K562 (cell line): ENCODE measurements around the gene DAPK1. TPM values are rescaled to one million over a fixed set of nuclear protein-coding genes. Genes with fewer than 3 reads are reported as not detected.
A peak's percentile ranks its signal among the peaks of the same experiment; 100 is the strongest.

ENCODE experiments used
- ATAC-seq: fragments of 200-7000 bp; cut with Tn5 transposase; 3 replicates; pipeline ENCODE4 v1.9.1; 2020; ENCODE audit warnings: moderate library complexity
- BruUV-seq: library from RNA; stranded (reverse); fragments of 400-500 nt; replicated peaks from 2 replicates; lab custom pipeline; 2021; lab: Mats Ljungman, UMichigan
- CTCF ChIA-PET: fragments of 300-600 bp; formaldehyde crosslinking; extraction: SDS; loops from one replicate; lab custom pipeline; 2021; ENCODE audit warnings: low intra/inter-chr PET ratio; lab: Yijun Ruan, JAX
- POLR2A ChIA-PET: fragments of 300-600, 350-650 bp; sonication (Branson Sonifier 250); formaldehyde crosslinking; extraction: SDS; loops from one replicate; lab custom pipeline; 2021; ENCODE audit warnings: antibody characterized with exemption, inconsistent platforms; lab: Yijun Ruan, JAX
- DNase-seq, 4 experiments: peaks; one replicate each; pipeline versions ENCODE4 v3.0.0 to v3.0.0-alpha.2; 2011 to 2018; ENCODE audit warnings: low spot score in 3 of 4, mixed read lengths in 3 of 4; ENCODE audit errors: extremely low read depth in 1 of 4
- FAIRE-seq: peaks from 2 replicates; lab custom pipeline; 2011; peaks lifted over from hg19 to GRCh38; lab: Jason Lieb, UNC
- H2AFZ ChIP-seq: 2 replicates; pipeline ENCODE4 v1.6.0; 2011; ENCODE audit warnings: low read depth, low read length, control low read depth, inconsistent platforms
- H3K27ac ChIP-seq: fragments of 200-600 bp; 3 replicates; pipeline ENCODE4 v1.8.0; 2011; ENCODE audit warnings: low read depth, mild to moderate bottlenecking, control low read depth, inconsistent platforms, low read length, moderate library complexity, mixed read lengths; ENCODE audit errors: extremely low read depth
- H3K27me3 ChIP-seq, 2 experiments: fragments of 300-600 bp in 1 of 2; 2 replicates in 1 of 2; 3 replicates in 1 of 2; pipeline versions ENCODE4 v1.6.0 to v1.8.0; 2011; ENCODE audit warnings: inconsistent platforms in 2 of 2, low read length in 2 of 2, mild to moderate bottlenecking in 1 of 2, mixed read lengths in 1 of 2, moderate library complexity in 1 of 2; ENCODE audit not compliant: control insufficient read depth in 2 of 2, insufficient read depth in 2 of 2
- H3K36me3 ChIP-seq: fragments of 300-600 bp; 3 replicates; pipeline ENCODE4 v1.8.0; 2011; ENCODE audit warnings: mild to moderate bottlenecking, low read length, inconsistent platforms; ENCODE audit not compliant: control insufficient read depth, insufficient read depth
- H3K4me1 ChIP-seq, 2 experiments: fragments of 200-600 bp in 1 of 2; replicated peaks in 1 of 2; 2 replicates in 1 of 2; 3 replicates in 1 of 2; pipeline versions ENCODE4 v1.5.1 to v1.8.0; 2011; ENCODE audit warnings: inconsistent platforms in 2 of 2, low read length in 2 of 2, mild to moderate bottlenecking in 1 of 2, mixed read lengths in 1 of 2, moderate library complexity in 1 of 2; ENCODE audit not compliant: control insufficient read depth in 2 of 2, insufficient read depth in 2 of 2
- H3K4me2 ChIP-seq: 2 replicates; pipeline ENCODE4 v1.6.1; 2011; ENCODE audit warnings: low read length, control low read depth, inconsistent platforms, mixed read lengths; ENCODE audit not compliant: insufficient read depth
- H3K4me3 ChIP-seq: fragments of 200-600 bp; sonication (generic), shearing (Covaris generic); 2 replicates; pipeline ENCODE4 v1.5.1; 2016; ENCODE audit warnings: control low read depth, inconsistent platforms
- H3K79me2 ChIP-seq: fragments of 200-600 bp; 3 replicates; pipeline ENCODE4 v1.8.0; 2011; ENCODE audit warnings: low read length, inconsistent platforms; ENCODE audit not compliant: control insufficient read depth, insufficient read depth
- H3K9ac ChIP-seq, 2 experiments: 2 replicates each; pipeline versions ENCODE4 v1.6.0 to v1.6.1; 2011; ENCODE audit warnings: low read depth in 2 of 2, low read length in 2 of 2, control low read depth in 1 of 2, inconsistent platforms in 1 of 2, mild to moderate bottlenecking in 1 of 2, mixed read lengths in 1 of 2; ENCODE audit not compliant: insufficient read depth in 1 of 2
- H3K9me1 ChIP-seq: one replicate; pipeline ENCODE4 v1.6.0; 2011; ENCODE audit warnings: inconsistent platforms, mild to moderate bottlenecking, low read length, moderate library complexity; ENCODE audit not compliant: control insufficient read depth, insufficient read depth
- H3K9me3 ChIP-seq: replicated peaks from 2 replicates; pipeline ENCODE4 v1.5.1; 2011; ENCODE audit warnings: low read depth, low read length, inconsistent platforms; ENCODE audit not compliant: control insufficient read depth, insufficient read depth
- H4K20me1 ChIP-seq: replicated peaks from 2 replicates; pipeline ENCODE4 v1.6.1; 2011; ENCODE audit warnings: low read length, inconsistent platforms, mixed read lengths; ENCODE audit not compliant: control insufficient read depth, insufficient read depth
- ATF6 ChIP-seq: sonication (generic); formaldehyde crosslinking; IDR thresholded peaks from 2 replicates; pipeline ENCODE4 v1.4.0; 2020; ENCODE audit warnings: mild to moderate bottlenecking, missing genetic modification reagents
- BCLAF1 ChIP-seq, 2 experiments: fragments of 450-650 bp in 1 of 2; IDR thresholded peaks; 2 replicates each; pipeline ENCODE4 v1.6.1; 2011 to 2017; ENCODE audit warnings: low read depth in 2 of 2, antibody characterized with exemption in 1 of 2, borderline replicate concordance in 1 of 2, low read length in 1 of 2, mild to moderate bottlenecking in 1 of 2, mixed read lengths in 1 of 2; ENCODE audit not compliant: control insufficient read depth in 1 of 2
- CBX3 ChIP-seq, 2 experiments: IDR thresholded peaks; 1 replicate in 1 of 2; 2 replicates in 1 of 2; pipeline ENCODE4 v1.6.1; 2012; ENCODE audit warnings: inconsistent platforms in 2 of 2, low read length in 2 of 2, borderline replicate concordance in 1 of 2, control low read depth in 1 of 2
- MEF2A ChIP-seq: IDR thresholded peaks from 2 replicates; pipeline ENCODE4 v1.6.1; 2011; ENCODE audit warnings: low read depth, mild to moderate bottlenecking, low read length, moderate library complexity; ENCODE audit not compliant: control insufficient read depth
- MTA2 ChIP-seq: fragments of 450-650 bp; IDR thresholded peaks from 2 replicates; pipeline ENCODE4 v1.6.1; 2016; ENCODE audit warnings: low read depth
- MXD1 ChIP-seq: fragments of 250-450 bp; sonication (Bioruptor Pico); IDR thresholded peaks from 2 replicates; pipeline ENCODE4 v1.8.0; 2021; ENCODE audit warnings: borderline replicate concordance, mild to moderate bottlenecking, moderate library complexity; ENCODE audit not compliant: poor library complexity, severe bottlenecking
- NCOR1 ChIP-seq: fragments of 450-650 bp; IDR thresholded peaks from 2 replicates; pipeline ENCODE4 v1.6.1; 2016; ENCODE audit warnings: mild to moderate bottlenecking, moderate library complexity
- NRF1 ChIP-seq, 2 experiments: fragments of 450-650 bp; IDR thresholded peaks in 1 of 2; conservative IDR thresholded peaks in 1 of 2; 2 replicates each; pipeline ENCODE4 v1.6.1; 2014; ENCODE audit warnings: mild to moderate bottlenecking in 2 of 2
- TFAM ChIP-seq: fragments of 250-450 bp; sonication (Bioruptor Pico); conservative IDR thresholded peaks from 2 replicates; pipeline ENCODE4 v1.5.0; 2021; ENCODE audit warnings: mild to moderate bottlenecking, moderate library complexity
- ZBTB26 ChIP-seq: fragments of 450-650 bp; formaldehyde crosslinking; IDR thresholded peaks from 2 replicates; pipeline ENCODE4 v1.4.0; 2022; ENCODE audit warnings: missing genetic modification characterization
- ZNF224 ChIP-seq: sonication (generic); formaldehyde crosslinking; IDR thresholded peaks from 2 replicates; pipeline ENCODE4 v1.8.0; 2022; ENCODE audit warnings: mild to moderate bottlenecking, missing genetic modification reagents
- ZNF395 ChIP-seq: fragments of 200-800 bp; sonication (Bioruptor generic); IDR thresholded peaks from 2 replicates; pipeline ENCODE4 v1.6.1; 2017; ENCODE audit warnings: missing genetic modification characterization, missing compliant biosample characterization
- WGBS: fragments of 100-300 bp; shearing (Covaris generic); methylation state at CpG from one replicate; pipeline ENCODE4 v1.1.6; 2016; ENCODE audit warnings: low coverage, mixed read lengths; ENCODE audit not compliant: insufficient coverage; ENCODE audit errors: missing lambda C conversion rate; 5-methylcytosine and 5-hydroxymethylcytosine counted together
- in situ Hi-C: fragments of 300-500 bp; cut with MboI; formaldehyde crosslinking; loops from 4 replicates; pipeline ENCODE4 v1.15.0; 2018; ENCODE audit warnings: inconsistent platforms, mixed read lengths
- intact Hi-C: fragments of 100-400 bp; cut with micrococcal nuclease; formaldehyde crosslinking; loops from 2 replicates; pipeline ENCODE4 v1.14.2; 2022
- polyA plus RNA-seq, 8 experiments: library from polyadenylated mRNA; depleted of rRNA in 4 of 8; stranded (reverse) in 5 of 8; unstranded in 3 of 8; fragments of >200 nt; fragmentation: Nextera tagmentation in 2 of 8; fragmentation: Illumina TruSeq in 1 of 8; extraction: Ambion mirVana in 2 of 8; extraction: Trizol in 1 of 8; gene quantifications; 2 replicates each; pipeline versions ENCODE4 v1.2.1 to v1.2.3, GENCODE V29; 2011 to 2014; ENCODE audit warnings: inconsistent platforms in 1 of 8, missing spikeins in 1 of 8
- total RNA-seq, 7 experiments: library from RNA; depleted of rRNA in 6 of 7; stranded (reverse); fragments of >200 nt in 6 of 7; fragmentation: Illumina TruSeq in 2 of 7; extraction: Trizol in 2 of 7; gene quantifications; 2 replicates each; pipeline versions ENCODE4 v1.2.1 to v1.2.3, GENCODE V29; 2011 to 2021; ENCODE audit warnings: low replicate concordance in 1 of 7

Gene DAPK1
- total and polyA plus RNA-seq, 9 of the 15 experiments (the other 6 are each of a cell fraction or from before 2014, with no cell fraction given), result 1.7 to 26.4 (median 15.8) TPM

GRCh38 chr9:87686520-87687090 lies 188.9 kb downstream of the DAPK1 start:
- Histone ChIP-seq H3K27ac (no peak overlapping the region), H3K36me3 (peaks cover 27% of the 10 kb centered on the region), H4K20me1 (no peaks in the 10 kb centered on the region), H3K79me2 (no peaks in the 10 kb centered on the region), H3K27me3 (no peaks in the 10 kb centered on the region), H3K9me1 (no peaks in the 10 kb centered on the region), H3K4me1 (peaks cover 10 to 14% of the 10 kb centered on the region in 2 experiments; a peak in 4 of 5 replicates), H3K9ac (peak overlapping the region in 1 of 2 experiments; percentile 61; a peak in 1 of 4 replicates), H3K4me3 (no peak overlapping the region), H3K4me2 (no peak overlapping the region), H2AFZ (no peak overlapping the region), H3K9me3 (no peaks in the 10 kb centered on the region)
- in situ Hi-C loops (loop anchor here (25.0 kb wide), 1 partner anchor 626 kb away; no protein-coding TSS in a partner anchor), intact Hi-C loops (loop anchor here (2.0 to 10.0 kb wide), 2 partner anchors 40 to 358 kb away; partner anchors contain the start of gene CTSL)
- ChIA-PET POLR2A (interaction anchor here (1.5 kb wide), 1 partner anchor 27 kb away, joined by 5 read pairs; no protein-coding TSS in a partner anchor), CTCF (interaction anchor here (4.1 kb wide), 1 partner anchor 126 kb away, joined by 21 read pairs; no protein-coding TSS in a partner anchor)
- FAIRE-seq, result no peak
- ATAC-seq, result no peak
- no peak for DNase-seq
- WGBS, result 95% methylated on average over 5 of the region's 14 CpGs
- no TSS peak for BruUV-seq
- TF ChIP-seq MEF2A (no peak), NCOR1 (no peak), BCLAF1 (IDR thresholded peaks at IDR 0.05; ENCODE audit: borderline replicate concordance in 1 of 2, control insufficient read depth in 1 of 2, low read depth in 2 of 2, low read length in 1 of 2) (no peak), MTA2 (no peak), NRF1 (conservative IDR thresholded peaks at IDR 0.05 in 1 of 2, IDR thresholded peaks at IDR 0.05 in 1 of 2) (no peak), ZNF224 (CRISPR knock-in tag) (no peak), ATF6 (no peak), ZBTB26 (no peak), ZNF395 (CRISPR knock-in tag) (no peak), CBX3 (IDR thresholded peaks at IDR 0.05; ENCODE audit: borderline replicate concordance in 1 of 2, low read length in 2 of 2) (no peak), MXD1 (no peak), TFAM (no peak)
